K562 (cell line): Measurements from ENCODE around the gene NTRK1. TPM values are rescaled to one million over a fixed set of nuclear protein-coding genes. Genes with fewer than 3 reads are reported as not detected.

Experiments
- HIVEP1 ChIP-seq: fragments of 250-450 bp; sonication (Bioruptor Pico); IDR thresholded peaks from 2 replicates; pipeline ENCODE4 v1.4.0; 2020; ENCODE audit warnings: mild to moderate bottlenecking
- MTF1 ChIP-seq: fragments of 250-450 bp; sonication (Bioruptor Pico); IDR thresholded peaks from 2 replicates; pipeline ENCODE4 v1.9.0; 2021; ENCODE audit warnings: moderate library complexity, mild to moderate bottlenecking, inconsistent platforms, borderline replicate concordance
- ZNF785 ChIP-seq: fragments of 250-450 bp; sonication (Bioruptor Pico); IDR thresholded peaks from 2 replicates; pipeline ENCODE4 v1.4.0; 2020; ENCODE audit warnings: mild to moderate bottlenecking
- polyA plus RNA-seq, 8 experiments: library from polyadenylated mRNA; depleted of rRNA in 4 of 8; stranded (reverse) in 5 of 8; unstranded in 3 of 8; fragments of >200 nt; fragmentation: Nextera tagmentation in 2 of 8; fragmentation: Illumina TruSeq in 1 of 8; extraction: Ambion mirVana in 2 of 8; extraction: Trizol in 1 of 8; gene quantifications; 2 replicates each; pipeline versions ENCODE4 v1.2.1 to v1.2.3, GENCODE V29; 2011 to 2014; ENCODE audit warnings: inconsistent platforms in 1 of 8, missing spikeins in 1 of 8
- total RNA-seq, 7 experiments: library from RNA; depleted of rRNA in 6 of 7; stranded (reverse); fragments of >200 nt in 6 of 7; fragmentation: Illumina TruSeq in 2 of 7; extraction: Trizol in 2 of 7; gene quantifications; 2 replicates each; pipeline versions ENCODE4 v1.2.1 to v1.2.3, GENCODE V29; 2011 to 2021; ENCODE audit warnings: low replicate concordance in 1 of 7
- TF ChIP-seq, protein P1 (sequence below): fragments of 200-600 bp; sonication (generic); IDR thresholded peaks from one replicate; pipeline ENCODE4 v1.6.1; 2012; ENCODE audit warnings: mild to moderate bottlenecking, low read depth, low read length, inconsistent platforms

NTRK1 gene
- total and polyA plus RNA-seq, 9 of the 15 experiments (the other 6 are each of a cell fraction or from before 2014, with no cell fraction given): 0.46 to 30.0 (median 7.9) TPM

GRCh38 chr1:156906206-156906906 lies 45.7 kb downstream of the NTRK1 start (continued):
- TF ChIP-seq, protein P1, sequence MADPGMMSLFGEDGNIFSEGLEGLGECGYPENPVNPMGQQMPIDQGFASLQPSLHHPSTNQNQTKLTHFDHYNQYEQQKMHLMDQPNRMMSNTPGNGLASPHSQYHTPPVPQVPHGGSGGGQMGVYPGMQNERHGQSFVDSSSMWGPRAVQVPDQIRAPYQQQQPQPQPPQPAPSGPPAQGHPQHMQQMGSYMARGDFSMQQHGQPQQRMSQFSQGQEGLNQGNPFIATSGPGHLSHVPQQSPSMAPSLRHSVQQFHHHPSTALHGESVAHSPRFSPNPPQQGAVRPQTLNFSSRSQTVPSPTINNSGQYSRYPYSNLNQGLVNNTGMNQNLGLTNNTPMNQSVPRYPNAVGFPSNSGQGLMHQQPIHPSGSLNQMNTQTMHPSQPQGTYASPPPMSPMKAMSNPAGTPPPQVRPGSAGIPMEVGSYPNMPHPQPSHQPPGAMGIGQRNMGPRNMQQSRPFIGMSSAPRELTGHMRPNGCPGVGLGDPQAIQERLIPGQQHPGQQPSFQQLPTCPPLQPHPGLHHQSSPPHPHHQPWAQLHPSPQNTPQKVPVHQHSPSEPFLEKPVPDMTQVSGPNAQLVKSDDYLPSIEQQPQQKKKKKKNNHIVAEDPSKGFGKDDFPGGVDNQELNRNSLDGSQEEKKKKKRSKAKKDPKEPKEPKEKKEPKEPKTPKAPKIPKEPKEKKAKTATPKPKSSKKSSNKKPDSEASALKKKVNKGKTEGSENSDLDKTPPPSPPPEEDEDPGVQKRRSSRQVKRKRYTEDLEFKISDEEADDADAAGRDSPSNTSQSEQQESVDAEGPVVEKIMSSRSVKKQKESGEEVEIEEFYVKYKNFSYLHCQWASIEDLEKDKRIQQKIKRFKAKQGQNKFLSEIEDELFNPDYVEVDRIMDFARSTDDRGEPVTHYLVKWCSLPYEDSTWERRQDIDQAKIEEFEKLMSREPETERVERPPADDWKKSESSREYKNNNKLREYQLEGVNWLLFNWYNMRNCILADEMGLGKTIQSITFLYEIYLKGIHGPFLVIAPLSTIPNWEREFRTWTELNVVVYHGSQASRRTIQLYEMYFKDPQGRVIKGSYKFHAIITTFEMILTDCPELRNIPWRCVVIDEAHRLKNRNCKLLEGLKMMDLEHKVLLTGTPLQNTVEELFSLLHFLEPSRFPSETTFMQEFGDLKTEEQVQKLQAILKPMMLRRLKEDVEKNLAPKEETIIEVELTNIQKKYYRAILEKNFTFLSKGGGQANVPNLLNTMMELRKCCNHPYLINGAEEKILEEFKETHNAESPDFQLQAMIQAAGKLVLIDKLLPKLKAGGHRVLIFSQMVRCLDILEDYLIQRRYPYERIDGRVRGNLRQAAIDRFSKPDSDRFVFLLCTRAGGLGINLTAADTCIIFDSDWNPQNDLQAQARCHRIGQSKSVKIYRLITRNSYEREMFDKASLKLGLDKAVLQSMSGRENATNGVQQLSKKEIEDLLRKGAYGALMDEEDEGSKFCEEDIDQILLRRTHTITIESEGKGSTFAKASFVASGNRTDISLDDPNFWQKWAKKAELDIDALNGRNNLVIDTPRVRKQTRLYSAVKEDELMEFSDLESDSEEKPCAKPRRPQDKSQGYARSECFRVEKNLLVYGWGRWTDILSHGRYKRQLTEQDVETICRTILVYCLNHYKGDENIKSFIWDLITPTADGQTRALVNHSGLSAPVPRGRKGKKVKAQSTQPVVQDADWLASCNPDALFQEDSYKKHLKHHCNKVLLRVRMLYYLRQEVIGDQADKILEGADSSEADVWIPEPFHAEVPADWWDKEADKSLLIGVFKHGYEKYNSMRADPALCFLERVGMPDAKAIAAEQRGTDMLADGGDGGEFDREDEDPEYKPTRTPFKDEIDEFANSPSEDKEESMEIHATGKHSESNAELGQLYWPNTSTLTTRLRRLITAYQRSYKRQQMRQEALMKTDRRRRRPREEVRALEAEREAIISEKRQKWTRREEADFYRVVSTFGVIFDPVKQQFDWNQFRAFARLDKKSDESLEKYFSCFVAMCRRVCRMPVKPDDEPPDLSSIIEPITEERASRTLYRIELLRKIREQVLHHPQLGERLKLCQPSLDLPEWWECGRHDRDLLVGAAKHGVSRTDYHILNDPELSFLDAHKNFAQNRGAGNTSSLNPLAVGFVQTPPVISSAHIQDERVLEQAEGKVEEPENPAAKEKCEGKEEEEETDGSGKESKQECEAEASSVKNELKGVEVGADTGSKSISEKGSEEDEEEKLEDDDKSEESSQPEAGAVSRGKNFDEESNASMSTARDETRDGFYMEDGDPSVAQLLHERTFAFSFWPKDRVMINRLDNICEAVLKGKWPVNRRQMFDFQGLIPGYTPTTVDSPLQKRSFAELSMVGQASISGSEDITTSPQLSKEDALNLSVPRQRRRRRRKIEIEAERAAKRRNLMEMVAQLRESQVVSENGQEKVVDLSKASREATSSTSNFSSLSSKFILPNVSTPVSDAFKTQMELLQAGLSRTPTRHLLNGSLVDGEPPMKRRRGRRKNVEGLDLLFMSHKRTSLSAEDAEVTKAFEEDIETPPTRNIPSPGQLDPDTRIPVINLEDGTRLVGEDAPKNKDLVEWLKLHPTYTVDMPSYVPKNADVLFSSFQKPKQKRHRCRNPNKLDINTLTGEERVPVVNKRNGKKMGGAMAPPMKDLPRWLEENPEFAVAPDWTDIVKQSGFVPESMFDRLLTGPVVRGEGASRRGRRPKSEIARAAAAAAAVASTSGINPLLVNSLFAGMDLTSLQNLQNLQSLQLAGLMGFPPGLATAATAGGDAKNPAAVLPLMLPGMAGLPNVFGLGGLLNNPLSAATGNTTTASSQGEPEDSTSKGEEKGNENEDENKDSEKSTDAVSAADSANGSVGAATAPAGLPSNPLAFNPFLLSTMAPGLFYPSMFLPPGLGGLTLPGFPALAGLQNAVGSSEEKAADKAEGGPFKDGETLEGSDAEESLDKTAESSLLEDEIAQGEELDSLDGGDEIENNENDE: no peak
- no peak for TF ChIP-seq HIVEP1 (CRISPR knock-in tag)
- no peak for TF ChIP-seq ZNF785 (CRISPR knock-in tag)
- no peak for TF ChIP-seq MTF1
